GM12873 (cell line): ENCODE measurements around the gene PCNX1.

Experiments used
- CTCF ChIP-seq: IDR thresholded peaks from 2 replicates; pipeline ENCODE4 v1.5.1; 2012; ENCODE audit warnings: low read depth, mild to moderate bottlenecking, moderate library complexity, low read length, control low read depth; ENCODE audit not compliant: insufficient read depth; ENCODE audit errors: missing control alignments

The PCNX1 gene

GRCh38 chr14:70915415-70915814, 8.2 kb downstream of the PCNX1 start:
- TF ChIP-seq CTCF: no peak

GRCh38 chr14:70916300-70916699, 9.0 kb downstream of the PCNX1 start:
- no peak for TF ChIP-seq CTCF

GRCh38 chr14:70916799-70917198, 9.5 kb downstream of the PCNX1 start:
- TF ChIP-seq CTCF: no peak

GRCh38 chr14:70917633-70918032, 10.4 kb downstream of the PCNX1 start:
- no peak for TF ChIP-seq CTCF

- TF ChIP-seq CTCF: no peak
Measured at GRCh38 chr14:70919774-70920173, 12.5 kb downstream of the PCNX1 start.

GRCh38 chr14:70920608-70921007, 13.3 kb downstream of the PCNX1 start:
- TF ChIP-seq CTCF: no peak

- TF ChIP-seq CTCF: no peak
Measured at GRCh38 chr14:70921669-70922068, 14.4 kb downstream of the PCNX1 start.
